HCT116 (cell line): Measurements from ENCODE around the gene CDK19. TPM values are rescaled to one million over a fixed set of nuclear protein-coding genes. Genes with fewer than 3 reads are reported as not detected.

ENCODE experiments used
- ATAC-seq: fragments of 200-7000 bp; cut with Tn5 transposase; 2 replicates; pipeline ENCODE4 v1.9.1; 2020; ENCODE audit warnings: mild to moderate bottlenecking, moderate library complexity
- BruUV-seq: library from RNA; stranded (reverse); fragments of 400-500 nt; replicated peaks from 2 replicates; lab custom pipeline; 2021; lab: Mats Ljungman, UMichigan
- CTCF ChIA-PET: fragments of 300-600 bp; sonication (Branson Sonifier 250); formaldehyde crosslinking; loops from one replicate; lab custom pipeline; 2021; ENCODE audit warnings: antibody characterized with exemption; lab: Charles Lee
- POLR2A ChIA-PET: fragments of 300-600, 350-600 bp; sonication (Branson Sonifier 250); formaldehyde crosslinking; loops from one replicate; lab custom pipeline; 2021; ENCODE audit warnings: antibody characterized with exemption; lab: Charles Lee
- RAD21 ChIA-PET, 2 experiments: fragments of 300-600 bp; sonication (Branson Sonifier 250); formaldehyde crosslinking; loops; one replicate each; lab custom pipeline; 2023; ENCODE audit warnings: low total read pairs in 2 of 2; ENCODE audit not compliant: uncharacterized antibody in 2 of 2, unreplicated experiment in 2 of 2, low non-redundant PET in 1 of 2; lab: Charles Lee
- DNase-seq: peaks from one replicate; pipeline ENCODE4 v3.0.0-alpha.2; 2010; ENCODE audit warnings: low read depth, low spot score
- H2AFZ ChIP-seq: fragments of 200-600 bp; shearing (Covaris generic), sonication (generic); 2 replicates; pipeline ENCODE4 v1.6.1; 2017; ENCODE audit warnings: low read depth, mixed run types, mixed read lengths, antibody characterized with exemption, low read length; ENCODE audit not compliant: poor library complexity, severe bottlenecking
- H3K27ac ChIP-seq: 2 replicates; pipeline ENCODE4 v1.5.1; 2012; ENCODE audit warnings: low read depth, low read length
- H3K27me3 ChIP-seq: fragments of 200-600 bp; sonication (generic); 2 replicates; pipeline ENCODE4 v1.6.1; 2016; ENCODE audit warnings: mixed run types, low read length, mixed read lengths; ENCODE audit not compliant: insufficient read depth
- H3K36me3 ChIP-seq, 2 experiments: fragments of 200-500 bp in 1 of 2; fragments of 200-600 bp in 1 of 2; sonication (Bioruptor generic) in 1 of 2; sonication (generic) in 1 of 2; 2 replicates each; pipeline versions ENCODE4 v1.5.1 to v1.6.1; 2014 to 2016; ENCODE audit warnings: low read length in 2 of 2, inconsistent platforms in 1 of 2, mixed read lengths in 1 of 2, mixed run types in 1 of 2; ENCODE audit not compliant: insufficient read depth in 2 of 2, control insufficient read depth in 1 of 2
- H3K4me1 ChIP-seq, 2 experiments: fragments of 200-600 bp in 1 of 2; sonication (generic) in 1 of 2; 2 replicates each; pipeline versions ENCODE4 v1.5.1 to v1.6.1; 2012 to 2017; ENCODE audit warnings: low read length in 2 of 2, inconsistent platforms in 1 of 2, mild to moderate bottlenecking in 1 of 2, mixed read lengths in 1 of 2, mixed run types in 1 of 2, moderate library complexity in 1 of 2; ENCODE audit not compliant: insufficient read depth in 2 of 2, control insufficient read depth in 1 of 2
- H3K4me2 ChIP-seq: fragments of 200-600 bp; sonication (generic); 2 replicates; pipeline ENCODE4 v1.6.1; 2017; ENCODE audit warnings: mixed run types, low read length, mixed read lengths
- H3K4me3 ChIP-seq, 2 experiments: fragments of 200-600 bp in 1 of 2; sonication (generic) in 1 of 2; replicated peaks in 1 of 2; 2 replicates each; pipeline ENCODE4 v1.5.1; 2011 to 2016; ENCODE audit warnings: low read length in 2 of 2, control low read depth in 1 of 2, low read depth in 1 of 2, mild to moderate bottlenecking in 1 of 2, mixed read lengths in 1 of 2, mixed run types in 1 of 2
- H3K79me2 ChIP-seq: fragments of 200-600 bp; sonication (generic); 2 replicates; pipeline ENCODE4 v1.6.1; 2017; ENCODE audit warnings: mild to moderate bottlenecking, mixed run types, low read length, moderate library complexity, mixed read lengths; ENCODE audit not compliant: insufficient read depth
- H3K9ac ChIP-seq: fragments of 200-600 bp; sonication (generic); 2 replicates; pipeline ENCODE4 v1.6.1; 2016; ENCODE audit warnings: low read length, mixed read lengths
- H3K9me2 ChIP-seq: fragments of 200-600 bp; sonication (generic), shearing (Covaris generic); 2 replicates; pipeline ENCODE4 v1.6.1; 2017; ENCODE audit warnings: mixed run types, mild to moderate bottlenecking, moderate library complexity; ENCODE audit not compliant: insufficient read depth
- H3K9me3 ChIP-seq, 2 experiments: fragments of 200-500 bp in 1 of 2; fragments of 200-600 bp in 1 of 2; sonication (Bioruptor generic) in 1 of 2; sonication (generic) in 1 of 2; 2 replicates each; pipeline ENCODE4 v1.6.1; 2014 to 2017; ENCODE audit warnings: low read length in 2 of 2, mixed read lengths in 2 of 2, inconsistent platforms in 1 of 2, low read depth in 1 of 2, mild to moderate bottlenecking in 1 of 2, mixed run types in 1 of 2, moderate library complexity in 1 of 2; ENCODE audit not compliant: control insufficient read depth in 1 of 2, insufficient read depth in 1 of 2
- H4K20me1 ChIP-seq: fragments of 200-600 bp; sonication (generic), shearing (Covaris generic); 2 replicates; pipeline ENCODE4 v1.6.1; 2017; ENCODE audit warnings: mixed run types, mild to moderate bottlenecking, moderate library complexity; ENCODE audit not compliant: insufficient read depth
- CBX3 ChIP-seq: IDR thresholded peaks from 2 replicates; pipeline ENCODE4 v1.6.1; 2012; ENCODE audit warnings: low read depth
- ELF1 ChIP-seq: IDR thresholded peaks from 2 replicates; pipeline ENCODE4 v1.6.1; 2012; ENCODE audit warnings: low read depth, borderline replicate concordance
- EZH2 ChIP-seq: fragments of 200-600 bp; sonication (generic); IDR thresholded peaks from 2 replicates; pipeline ENCODE4 v1.6.1; 2017; ENCODE audit warnings: antibody characterized with exemption, mixed run types
- FOSL1 ChIP-seq: IDR thresholded peaks from 2 replicates; pipeline ENCODE4 v1.6.1; 2012; ENCODE audit warnings: low read depth
- POLR2A ChIP-seq: IDR thresholded peaks from 2 replicates; pipeline ENCODE4 v1.7.0; 2011; ENCODE audit warnings: borderline replicate concordance; ENCODE audit not compliant: insufficient read depth, insufficient read length; ENCODE audit errors: extremely low read depth
- REST ChIP-seq: IDR thresholded peaks from 2 replicates; pipeline ENCODE4 v1.6.1; 2012; ENCODE audit warnings: low read depth
- TCF7L2 ChIP-seq: IDR thresholded peaks from 2 replicates; pipeline ENCODE4 v1.7.0; 2011; ENCODE audit warnings: borderline replicate concordance, inconsistent platforms; ENCODE audit not compliant: insufficient read depth, insufficient read length; ENCODE audit errors: extremely low read depth
- intact Hi-C: fragments of 100-400 bp; cut with micrococcal nuclease; formaldehyde crosslinking; loops from 2 replicates; pipeline ENCODE4 v1.10.0; 2022
- total RNA-seq: library from RNA; stranded (reverse); gene quantifications from one replicate; pipeline ENCODE4 v1.2.1, GENCODE V29; 2021; ENCODE audit not compliant: unreplicated experiment
- TF ChIP-seq, protein P1 (sequence below), 3 experiments: fragments of 200-600 bp in 1 of 3; sonication (generic) in 1 of 3; IDR thresholded peaks in 2 of 3; conservative IDR thresholded peaks in 1 of 3; 2 replicates each; pipeline ENCODE4 v1.5.1; 2012 to 2017; ENCODE audit warnings: low read depth in 2 of 3, low read length in 2 of 3, antibody characterized with exemption in 1 of 3, borderline replicate concordance in 1 of 3, control low read depth in 1 of 3, mild to moderate bottlenecking in 1 of 3, mixed read lengths in 1 of 3, mixed run types in 1 of 3, moderate library complexity in 1 of 3; ENCODE audit not compliant: insufficient read depth in 1 of 3

Gene CDK19
- total RNA-seq, 1 experiment from 2014 or later = 20.0 TPM

DNA sequence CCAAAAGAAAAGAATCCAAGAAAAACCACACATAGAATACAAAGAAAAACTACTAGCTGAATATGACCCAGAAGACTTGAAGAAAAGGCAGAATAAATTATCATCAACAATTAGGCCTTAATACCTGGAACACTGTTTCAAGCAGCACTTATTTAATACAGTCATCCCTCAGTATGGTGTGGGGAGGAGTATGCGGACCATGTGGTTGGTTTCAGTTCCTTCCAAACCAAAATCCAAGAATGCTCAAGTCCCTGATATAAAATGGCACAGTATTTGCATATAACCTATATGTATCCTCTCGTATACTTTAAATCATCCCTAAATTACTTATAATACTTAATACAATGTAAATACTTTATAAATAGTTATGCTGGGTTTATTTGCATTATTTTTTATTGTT, 16.1 kb downstream of the CDK19 start:
- BruUV-seq = no TSS peak
- H3K9ac ChIP-seq = no peak overlapping the region
- ATAC-seq (no peak), DNase-seq (no peak)
- peaks cover 2% of the 10 kb centered on the region; the same call in 1 of the 2 replicates for H3K79me2 ChIP-seq
- no peaks in the 10 kb centered on the region; a peak in 1 of 4 replicates for H3K9me3 ChIP-seq
- no peaks in the 10 kb centered on the region for H3K36me3 ChIP-seq
- RAD21 ChIA-PET = no interaction called here
- no peak overlapping the region for H3K4me3 ChIP-seq
- H2AFZ ChIP-seq = no peak overlapping the region
- TF ChIP-seq TCF7L2 (no peak), FOSL1 (no peak), EZH2 (no peak), REST (no peak), CBX3 (no peak), POLR2A (no peak), ELF1 (no peak)
- TF ChIP-seq, protein P1, sequence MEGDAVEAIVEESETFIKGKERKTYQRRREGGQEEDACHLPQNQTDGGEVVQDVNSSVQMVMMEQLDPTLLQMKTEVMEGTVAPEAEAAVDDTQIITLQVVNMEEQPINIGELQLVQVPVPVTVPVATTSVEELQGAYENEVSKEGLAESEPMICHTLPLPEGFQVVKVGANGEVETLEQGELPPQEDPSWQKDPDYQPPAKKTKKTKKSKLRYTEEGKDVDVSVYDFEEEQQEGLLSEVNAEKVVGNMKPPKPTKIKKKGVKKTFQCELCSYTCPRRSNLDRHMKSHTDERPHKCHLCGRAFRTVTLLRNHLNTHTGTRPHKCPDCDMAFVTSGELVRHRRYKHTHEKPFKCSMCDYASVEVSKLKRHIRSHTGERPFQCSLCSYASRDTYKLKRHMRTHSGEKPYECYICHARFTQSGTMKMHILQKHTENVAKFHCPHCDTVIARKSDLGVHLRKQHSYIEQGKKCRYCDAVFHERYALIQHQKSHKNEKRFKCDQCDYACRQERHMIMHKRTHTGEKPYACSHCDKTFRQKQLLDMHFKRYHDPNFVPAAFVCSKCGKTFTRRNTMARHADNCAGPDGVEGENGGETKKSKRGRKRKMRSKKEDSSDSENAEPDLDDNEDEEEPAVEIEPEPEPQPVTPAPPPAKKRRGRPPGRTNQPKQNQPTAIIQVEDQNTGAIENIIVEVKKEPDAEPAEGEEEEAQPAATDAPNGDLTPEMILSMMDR (IDR thresholded peaks at IDR 0.05 in 2 of 3, conservative IDR thresholded peaks at IDR 0.05 in 1 of 3; ENCODE audit: borderline replicate concordance in 1 of 3, insufficient read depth in 1 of 3, low read depth in 2 of 3, low read length in 2 of 3) = no peak
- no peak overlapping the region for H3K4me2 ChIP-seq
- POLR2A ChIA-PET = interaction anchor here (0.7 kb wide), 1 partner anchor 66 kb away, joined by 3 read pairs; no protein-coding TSS in a partner anchor
- CTCF ChIA-PET = no interaction called here
- H4K20me1 ChIP-seq = no peaks in the 10 kb centered on the region; the same call in 1 of the 2 replicates
- H3K9me2 ChIP-seq = no peaks in the 10 kb centered on the region
- H3K27ac ChIP-seq = no peak overlapping the region
- no peaks in the 10 kb centered on the region for H3K27me3 ChIP-seq
- intact Hi-C loops = no loop called here
- H3K4me1 ChIP-seq = peaks cover 0 to 7% of the 10 kb centered on the region in 2 experiments; a peak in 2 of 4 replicates
